H9 (cell line): ENCODE measurements around the gene ZNF880. TPM values are rescaled to one million over a fixed set of nuclear protein-coding genes. Genes with fewer than 3 reads are reported as not detected.

Experiments used
- DNase-seq: peaks from one replicate; pipeline ENCODE4 v3.0.0-alpha.2; 2017
- H2AFZ ChIP-seq: one replicate; pipeline ENCODE4 v1.6.1; 2013; ENCODE audit warnings: mild to moderate bottlenecking, low read length, control low read depth, moderate library complexity
- H2AK5ac ChIP-seq: 2 replicates; pipeline ENCODE4 v1.6.1; 2013; ENCODE audit warnings: low read length, control low read depth, mixed read lengths; ENCODE audit not compliant: insufficient read length
- H2BK120ac ChIP-seq: one replicate; pipeline ENCODE4 v1.6.1; 2013; ENCODE audit warnings: low read depth, mild to moderate bottlenecking, low read length, control low read depth, inconsistent platforms; ENCODE audit not compliant: poor library complexity, severe bottlenecking
- H2BK12ac ChIP-seq: 2 replicates; pipeline ENCODE4 v1.6.1; 2013; ENCODE audit warnings: low read length, control low read depth, mixed read lengths, low read depth; ENCODE audit not compliant: insufficient read length
- H2BK15ac ChIP-seq: 2 replicates; pipeline ENCODE4 v1.6.1; 2013; ENCODE audit warnings: low read depth, low read length, control low read depth
- H2BK20ac ChIP-seq: one replicate; pipeline ENCODE4 v1.6.1; 2013; ENCODE audit warnings: low read depth, mild to moderate bottlenecking, low read length, control low read depth, inconsistent platforms; ENCODE audit not compliant: poor library complexity, severe bottlenecking
- H2BK5ac ChIP-seq: 2 replicates; pipeline ENCODE4 v1.6.1; 2013; ENCODE audit warnings: low read length, control low read depth, mixed read lengths; ENCODE audit not compliant: insufficient read length
- H3K14ac ChIP-seq: 2 replicates; pipeline ENCODE4 v1.6.1; 2013; ENCODE audit warnings: low read length, control low read depth; ENCODE audit not compliant: insufficient read depth
- H3K18ac ChIP-seq: 2 replicates; pipeline ENCODE4 v1.6.1; 2013; ENCODE audit warnings: low read depth, mild to moderate bottlenecking, mixed read lengths, low read length, control low read depth; ENCODE audit not compliant: insufficient read length
- H3K23ac ChIP-seq: 2 replicates; pipeline ENCODE4 v1.6.1; 2013; ENCODE audit warnings: low read length, control low read depth, mixed read lengths, low read depth; ENCODE audit not compliant: insufficient read length
- H3K23me2 ChIP-seq: 2 replicates; pipeline ENCODE4 v1.6.1; 2013; ENCODE audit warnings: low read depth, mild to moderate bottlenecking, mixed read lengths, low read length, control low read depth; ENCODE audit not compliant: insufficient read length, poor library complexity, severe bottlenecking
- H3K27ac ChIP-seq: 2 replicates; pipeline ENCODE4 v1.5.1; 2013; ENCODE audit warnings: low read length, control low read depth, mixed read lengths, low read depth; ENCODE audit not compliant: insufficient read length
- H3K27me3 ChIP-seq: 2 replicates; pipeline ENCODE4 v1.6.1; 2013; ENCODE audit warnings: low read length, control low read depth, inconsistent platforms; ENCODE audit not compliant: insufficient read depth
- H3K4ac ChIP-seq: 2 replicates; pipeline ENCODE4 v1.6.1; 2013; ENCODE audit warnings: low read depth, mild to moderate bottlenecking, control low read depth, inconsistent platforms, low read length, moderate library complexity
- H3K4me1 ChIP-seq: 2 replicates; pipeline ENCODE4 v1.6.1; 2013; ENCODE audit warnings: low read length, control low read depth, inconsistent platforms; ENCODE audit not compliant: insufficient read depth
- H3K4me2 ChIP-seq: 2 replicates; pipeline ENCODE4 v1.6.1; 2013; ENCODE audit warnings: low read length, control low read depth, mixed read lengths; ENCODE audit not compliant: insufficient read length, insufficient read depth
- H3K56ac ChIP-seq: 2 replicates; pipeline ENCODE4 v1.6.1; 2013; ENCODE audit warnings: low read depth, mild to moderate bottlenecking, mixed read lengths, low read length, control low read depth; ENCODE audit not compliant: insufficient read length
- H3K79me1 ChIP-seq: 2 replicates; pipeline ENCODE4 v1.6.1; 2013; ENCODE audit warnings: low read depth, mild to moderate bottlenecking, moderate library complexity, low read length, control low read depth, inconsistent platforms; ENCODE audit not compliant: insufficient read depth, poor library complexity, severe bottlenecking
- H3K79me2 ChIP-seq: 2 replicates; pipeline ENCODE4 v1.6.1; 2013; ENCODE audit warnings: low read length, control low read depth, inconsistent platforms; ENCODE audit not compliant: insufficient read depth
- H3K9ac ChIP-seq: 2 replicates; pipeline ENCODE4 v1.6.1; 2013; ENCODE audit warnings: low read length, control low read depth, mixed read lengths; ENCODE audit not compliant: insufficient read length; ENCODE audit errors: extremely low read depth
- H3K9me3 ChIP-seq: one replicate; pipeline ENCODE4 v1.6.1; 2013; ENCODE audit warnings: low read depth, low read length, inconsistent platforms; ENCODE audit not compliant: control insufficient read depth
- H3T11ph ChIP-seq: one replicate; pipeline ENCODE4 v1.6.1; 2013; ENCODE audit warnings: mild to moderate bottlenecking, low read length, control low read depth, inconsistent platforms
- H4K20me1 ChIP-seq: one replicate; pipeline ENCODE4 v1.6.1; 2013; ENCODE audit not compliant: control insufficient read depth, insufficient read length, insufficient read depth
- H4K5ac ChIP-seq: 2 replicates; pipeline ENCODE4 v1.6.1; 2013; ENCODE audit warnings: low read depth, mild to moderate bottlenecking, mixed read lengths, low read length, control low read depth; ENCODE audit not compliant: insufficient read length
- H4K8ac ChIP-seq: replicated peaks from 2 replicates; pipeline ENCODE4 v1.6.1; 2013; ENCODE audit warnings: low read length, control low read depth, mixed read lengths, low read depth; ENCODE audit not compliant: insufficient read length
- H4K91ac ChIP-seq: 2 replicates; pipeline ENCODE4 v1.6.1; 2013; ENCODE audit warnings: low read depth, mild to moderate bottlenecking, moderate library complexity, mixed read lengths, low read length, control low read depth; ENCODE audit not compliant: insufficient read length
- H3K27ac Mint-ChIP-seq, 3 experiments: 2 replicates in 2 of 3; 3 replicates in 1 of 3; pipeline ENCODE4 v1.8.0; 2020 to 2021; ENCODE audit warnings: mixed read lengths in 3 of 3, mild to moderate bottlenecking in 1 of 3, moderate library complexity in 1 of 3
- H3K27me3 Mint-ChIP-seq: 2 replicates; pipeline ENCODE4 v1.8.0; 2021; ENCODE audit warnings: low read depth, mild to moderate bottlenecking, moderate library complexity, mixed read lengths
- H3K36me3 Mint-ChIP-seq, 3 experiments: 2 replicates in 2 of 3; 3 replicates in 1 of 3; pipeline ENCODE4 v1.8.0; 2020 to 2021; ENCODE audit warnings: low read depth in 3 of 3, mixed read lengths in 3 of 3; ENCODE audit not compliant: insufficient read depth in 1 of 3
- H3K4me1 Mint-ChIP-seq, 2 experiments: 2 replicates each; pipeline ENCODE4 v1.8.0; 2020; ENCODE audit warnings: mixed read lengths in 2 of 2
- H3K4me3 Mint-ChIP-seq, 2 experiments: 2 replicates in 1 of 2; 3 replicates in 1 of 2; pipeline ENCODE4 v1.8.0; 2020 to 2021; ENCODE audit warnings: mild to moderate bottlenecking in 2 of 2, mixed read lengths in 2 of 2, moderate library complexity in 1 of 2
- H3K9me3 Mint-ChIP-seq, 2 experiments: 2 replicates in 1 of 2; 3 replicates in 1 of 2; pipeline ENCODE4 v1.8.0; 2020; ENCODE audit warnings: mild to moderate bottlenecking in 2 of 2, mixed read lengths in 2 of 2, moderate library complexity in 1 of 2
- WGBS: extraction: QIAGEN DNeasy Blood & Tissue Kit; methylation state at CpG from one replicate; pipeline ENCODE4 v1.1.7; 2013; ENCODE audit warnings: missing lambda C conversion rate, low lambda C conversion rate, mixed read lengths; ENCODE audit not compliant: insufficient read length; ENCODE audit errors: extremely low coverage; 5-methylcytosine and 5-hydroxymethylcytosine counted together
- total RNA-seq: library from RNA; stranded (reverse); gene quantifications from 2 replicates; pipeline ENCODE4 v1.2.1, GENCODE V29; 2021
- TF ChIP-seq, protein P1 (sequence below): fragments of 200-600 bp; sonication (generic); conservative IDR thresholded peaks from 3 replicates; pipeline ENCODE4 v1.8.0; 2021; ENCODE audit warnings: antibody characterized with exemption, mild to moderate bottlenecking

ZNF880 gene
- total RNA-seq, 1 experiment from 2014 or later: 1.9 TPM

- Histone ChIP-seq H3K27ac (no peak overlapping the region), H3K9ac (no peak overlapping the region), H2AK5ac (no peak overlapping the region), H3K18ac (no peak overlapping the region), H4K8ac (no peak overlapping the region), H3K9me3 (peaks cover 42% of the 10 kb centered on the region), H3K27me3 (no peaks in the 10 kb centered on the region), H3K14ac (no peak overlapping the region), H3K56ac (no peak overlapping the region), H4K5ac (no peak overlapping the region), H2BK5ac (no peak overlapping the region), H3K79me2 (no peaks in the 10 kb centered on the region), H2BK12ac (no peak overlapping the region), H3K23ac (no peak overlapping the region), H2BK120ac (no peak overlapping the region), H2BK15ac (no peak overlapping the region), H3K79me1 (no peaks in the 10 kb centered on the region), H4K20me1 (no peaks in the 10 kb centered on the region), H3K4me1 (no peaks in the 10 kb centered on the region), H2BK20ac (no peak overlapping the region), H3K4me2 (no peak overlapping the region), H3K23me2 (no peaks in the 10 kb centered on the region), H3T11ph (no peak overlapping the region), H4K91ac (no peak overlapping the region), H2AFZ (no peak overlapping the region), H3K4ac (no peak overlapping the region)
- H3K4me1 Mint-ChIP-seq: no peaks in the 10 kb centered on the region
- no peak overlapping the region for H3K27ac Mint-ChIP-seq
- H3K27me3 Mint-ChIP-seq: peaks cover 2% of the 10 kb centered on the region
- peaks cover 87% of the 10 kb centered on the region in 2 experiments for H3K9me3 Mint-ChIP-seq
- H3K36me3 Mint-ChIP-seq: peaks cover 0 to 8% (median 0%) of the 10 kb centered on the region in 3 experiments; a peak in 2 of 7 replicates
- no peak for DNase-seq
- H3K4me3 Mint-ChIP-seq: no peak overlapping the region
- WGBS: no CpG with 5 or more reads among the region's 6 CpGs
- TF ChIP-seq, protein P1, sequence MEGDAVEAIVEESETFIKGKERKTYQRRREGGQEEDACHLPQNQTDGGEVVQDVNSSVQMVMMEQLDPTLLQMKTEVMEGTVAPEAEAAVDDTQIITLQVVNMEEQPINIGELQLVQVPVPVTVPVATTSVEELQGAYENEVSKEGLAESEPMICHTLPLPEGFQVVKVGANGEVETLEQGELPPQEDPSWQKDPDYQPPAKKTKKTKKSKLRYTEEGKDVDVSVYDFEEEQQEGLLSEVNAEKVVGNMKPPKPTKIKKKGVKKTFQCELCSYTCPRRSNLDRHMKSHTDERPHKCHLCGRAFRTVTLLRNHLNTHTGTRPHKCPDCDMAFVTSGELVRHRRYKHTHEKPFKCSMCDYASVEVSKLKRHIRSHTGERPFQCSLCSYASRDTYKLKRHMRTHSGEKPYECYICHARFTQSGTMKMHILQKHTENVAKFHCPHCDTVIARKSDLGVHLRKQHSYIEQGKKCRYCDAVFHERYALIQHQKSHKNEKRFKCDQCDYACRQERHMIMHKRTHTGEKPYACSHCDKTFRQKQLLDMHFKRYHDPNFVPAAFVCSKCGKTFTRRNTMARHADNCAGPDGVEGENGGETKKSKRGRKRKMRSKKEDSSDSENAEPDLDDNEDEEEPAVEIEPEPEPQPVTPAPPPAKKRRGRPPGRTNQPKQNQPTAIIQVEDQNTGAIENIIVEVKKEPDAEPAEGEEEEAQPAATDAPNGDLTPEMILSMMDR: no peak
These were observed 40.6 kb downstream of the ZNF880 start for GRCh38 chr19:52410276-52410675.
